PC-3 (cell line): Measurements from ENCODE around the gene SLC17A2. TPM values are rescaled to one million over a fixed set of nuclear protein-coding genes. Genes with fewer than 3 reads are reported as not detected.

Experiments used
- ATAC-seq: fragments of 200-7000 bp; cut with Tn5 transposase; 2 replicates; pipeline ENCODE4 v1.9.1; 2020; ENCODE audit warnings: mild to moderate bottlenecking, moderate library complexity
- BruUV-seq: library from RNA; stranded (reverse); fragments of 400-500 nt; replicated peaks from 2 replicates; lab custom pipeline; 2021; lab: Mats Ljungman, UMichigan
- CTCF ChIA-PET: fragments of 300-600 bp; sonication (Branson Sonifier 250); formaldehyde crosslinking; loops from one replicate; lab custom pipeline; 2022; ENCODE audit warnings: antibody characterized with exemption; lab: Charles Lee
- POLR2A ChIA-PET: fragments of 300-600 bp; sonication (Branson Sonifier 250); formaldehyde crosslinking; loops from one replicate; lab custom pipeline; 2022; ENCODE audit warnings: antibody characterized with exemption; ENCODE audit not compliant: unreplicated experiment; lab: Charles Lee
- DNase-seq: peaks from one replicate; pipeline ENCODE4 v3.0.0-alpha.2; 2015
- H2AFZ ChIP-seq: fragments of 300-600 bp; sonication (generic); 2 replicates; pipeline ENCODE4 v1.6.0; 2016; ENCODE audit warnings: antibody characterized with exemption, low read length
- H3F3A ChIP-seq: fragments of 300-600 bp; sonication (generic); one replicate; pipeline ENCODE4 v1.6.0; 2017; ENCODE audit warnings: antibody characterized with exemption, low read length, control low read depth, mild to moderate bottlenecking; ENCODE audit not compliant: unreplicated experiment
- H3K27ac ChIP-seq: fragments of 300-600 bp; sonication (generic); 2 replicates; pipeline ENCODE4 v1.5.1; 2016; ENCODE audit warnings: mild to moderate bottlenecking, low read length
- H3K27me3 ChIP-seq: fragments of 300-600 bp; sonication (generic); 2 replicates; pipeline ENCODE4 v1.6.1; 2016; ENCODE audit warnings: low read length, mixed read lengths
- H3K36me3 ChIP-seq: fragments of 300-600 bp; sonication (generic); 2 replicates; pipeline ENCODE4 v1.6.1; 2016; ENCODE audit warnings: low read depth, mixed run types, low read length, mixed read lengths
- H3K4me1 ChIP-seq: fragments of 300-600 bp; sonication (generic); 2 replicates; pipeline ENCODE4 v1.5.1; 2016; ENCODE audit warnings: low read length; ENCODE audit not compliant: insufficient read depth
- H3K4me2 ChIP-seq: fragments of 300-600 bp; sonication (generic); 2 replicates; pipeline ENCODE4 v1.6.0; 2016; ENCODE audit warnings: low read length
- H3K4me3 ChIP-seq: fragments of 300-600 bp; sonication (generic); 2 replicates; pipeline ENCODE4 v1.5.1; 2016; ENCODE audit warnings: mild to moderate bottlenecking, low read length, mixed read lengths
- H3K79me2 ChIP-seq: fragments of 300-600 bp; sonication (generic); 2 replicates; pipeline ENCODE4 v1.6.1; 2017; ENCODE audit warnings: low read length, mixed read lengths
- H3K9ac ChIP-seq: fragments of 300-600 bp; sonication (generic); 2 replicates; pipeline ENCODE4 v1.6.0; 2016; ENCODE audit warnings: mild to moderate bottlenecking, low read length
- H3K9me2 ChIP-seq: fragments of 300-600 bp; sonication (generic); replicated peaks from 2 replicates; pipeline ENCODE4 v1.6.1; 2016; ENCODE audit warnings: mixed run types, low read length, mixed read lengths
- H3K9me3 ChIP-seq: fragments of 300-600 bp; sonication (generic); 2 replicates; pipeline ENCODE4 v1.6.1; 2016; ENCODE audit warnings: low read length, mixed read lengths
- H4K20me1 ChIP-seq: fragments of 300-600 bp; sonication (generic); 2 replicates; pipeline ENCODE4 v1.6.1; 2016; ENCODE audit warnings: low read length, mixed read lengths
- EZH2 ChIP-seq: fragments of 300-600 bp; sonication (generic); IDR thresholded peaks from one replicate; pipeline ENCODE4 v1.6.1; 2017; ENCODE audit warnings: antibody characterized with exemption, mild to moderate bottlenecking, low read length; ENCODE audit not compliant: unreplicated experiment
- EZH2phosphoT487 ChIP-seq: fragments of 300-600 bp; sonication (generic); IDR thresholded peaks from 2 replicates; pipeline ENCODE4 v1.6.1; 2018; ENCODE audit warnings: mild to moderate bottlenecking, antibody characterized with exemption, low read length, borderline replicate concordance
- intact Hi-C: fragments of 100-400 bp; cut with micrococcal nuclease; formaldehyde crosslinking; loops from 2 replicates; pipeline ENCODE4 v1.9.0; 2023
- total RNA-seq: library from RNA; depleted of rRNA; stranded (reverse); fragments of >200 nt; gene quantifications from 2 replicates; pipeline ENCODE4 v1.2.3, GENCODE V29; 2014
- TF ChIP-seq, protein P1 (sequence below): fragments of 300-600 bp; sonication (generic); conservative IDR thresholded peaks from 2 replicates; pipeline ENCODE4 v1.5.1; 2017; ENCODE audit warnings: antibody characterized with exemption, low read depth, mild to moderate bottlenecking, low read length

SLC17A2 gene
- total RNA-seq, 1 experiment from 2014 or later = not detected

DNA sequence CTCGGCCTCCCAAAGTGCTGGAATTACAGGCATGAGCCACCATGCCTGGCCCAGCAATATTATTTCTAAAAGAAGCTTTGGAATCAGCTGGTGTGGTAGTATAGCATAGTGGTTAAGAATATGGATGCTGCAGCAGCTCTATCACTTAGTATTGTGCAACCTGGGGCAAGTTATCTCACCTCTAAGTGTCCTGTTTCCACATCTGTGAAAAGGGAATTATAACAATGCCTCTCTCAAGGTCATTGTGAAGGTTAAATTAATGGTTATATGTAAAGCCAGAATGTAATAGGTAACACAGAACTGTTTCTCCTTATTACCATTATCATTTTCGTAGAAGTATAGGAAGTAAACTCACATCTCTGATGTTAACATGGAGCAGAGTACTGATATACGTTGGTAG, 14.2 kb downstream of the SLC17A2 start:
- ChIA-PET POLR2A (no interaction called here), CTCF (no interaction called here)
- Histone ChIP-seq H3K27ac (no peak overlapping the region), H2AFZ (no peak overlapping the region), H3K9me2 (no peaks in the 10 kb centered on the region), H3K79me2 (no peaks in the 10 kb centered on the region), H3K36me3 (no peaks in the 10 kb centered on the region), H3K4me3 (no peak overlapping the region), H3K4me2 (no peak overlapping the region), H3K9ac (no peak overlapping the region), H4K20me1 (no peaks in the 10 kb centered on the region), H3K4me1 (no peaks in the 10 kb centered on the region), H3F3A (no peaks in the 10 kb centered on the region), H3K27me3 (peaks cover 16% of the 10 kb centered on the region; the same call in 1 of the 2 replicates), H3K9me3 (no peaks in the 10 kb centered on the region)
- intact Hi-C loops = no loop called here
- DNase-seq (no peak), ATAC-seq (no peak)
- TF ChIP-seq EZH2phosphoT487 (no peak), EZH2 (no peak)
- TF ChIP-seq, protein P1, sequence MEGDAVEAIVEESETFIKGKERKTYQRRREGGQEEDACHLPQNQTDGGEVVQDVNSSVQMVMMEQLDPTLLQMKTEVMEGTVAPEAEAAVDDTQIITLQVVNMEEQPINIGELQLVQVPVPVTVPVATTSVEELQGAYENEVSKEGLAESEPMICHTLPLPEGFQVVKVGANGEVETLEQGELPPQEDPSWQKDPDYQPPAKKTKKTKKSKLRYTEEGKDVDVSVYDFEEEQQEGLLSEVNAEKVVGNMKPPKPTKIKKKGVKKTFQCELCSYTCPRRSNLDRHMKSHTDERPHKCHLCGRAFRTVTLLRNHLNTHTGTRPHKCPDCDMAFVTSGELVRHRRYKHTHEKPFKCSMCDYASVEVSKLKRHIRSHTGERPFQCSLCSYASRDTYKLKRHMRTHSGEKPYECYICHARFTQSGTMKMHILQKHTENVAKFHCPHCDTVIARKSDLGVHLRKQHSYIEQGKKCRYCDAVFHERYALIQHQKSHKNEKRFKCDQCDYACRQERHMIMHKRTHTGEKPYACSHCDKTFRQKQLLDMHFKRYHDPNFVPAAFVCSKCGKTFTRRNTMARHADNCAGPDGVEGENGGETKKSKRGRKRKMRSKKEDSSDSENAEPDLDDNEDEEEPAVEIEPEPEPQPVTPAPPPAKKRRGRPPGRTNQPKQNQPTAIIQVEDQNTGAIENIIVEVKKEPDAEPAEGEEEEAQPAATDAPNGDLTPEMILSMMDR = no peak
- BruUV-seq = no TSS peak

DNA sequence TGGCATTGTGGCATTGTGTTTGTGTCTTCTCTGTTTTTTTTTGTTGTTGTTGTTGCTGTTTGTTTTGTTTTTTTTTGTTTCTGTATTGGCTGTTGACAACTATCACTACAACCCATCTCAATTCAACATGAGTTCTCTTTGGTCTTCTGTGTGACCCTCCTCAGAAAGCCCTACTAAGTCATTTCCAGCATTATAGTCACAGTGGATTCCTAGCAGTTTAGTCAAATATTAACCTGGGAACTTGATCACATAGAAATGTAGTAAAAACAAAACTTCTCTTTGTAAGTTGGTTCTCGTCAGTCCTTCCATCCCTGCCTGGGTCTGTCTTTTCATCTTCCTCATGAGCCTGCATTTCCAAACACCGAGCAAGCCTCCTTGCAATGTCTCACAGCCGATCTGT, 16.8 kb downstream of the SLC17A2 start:
- Histone ChIP-seq H3K9ac (no peak overlapping the region), H3K79me2 (no peaks in the 10 kb centered on the region), H4K20me1 (no peaks in the 10 kb centered on the region), H3F3A (no peaks in the 10 kb centered on the region), H3K27me3 (peaks cover 18% of the 10 kb centered on the region; the same call in 1 of the 2 replicates), H3K4me3 (no peak overlapping the region), H3K27ac (no peak overlapping the region), H3K4me2 (no peak overlapping the region), H3K9me2 (no peaks in the 10 kb centered on the region), H2AFZ (no peak overlapping the region), H3K36me3 (no peaks in the 10 kb centered on the region), H3K4me1 (no peaks in the 10 kb centered on the region), H3K9me3 (no peaks in the 10 kb centered on the region)
- intact Hi-C loops = no loop called here
- no peak for ATAC-seq
- TF ChIP-seq EZH2 = no peak
- TF ChIP-seq, protein P1 = no peak
- TF ChIP-seq EZH2phosphoT487 = no peak
- BruUV-seq = no TSS peak
- POLR2A ChIA-PET = no interaction called here
- CTCF ChIA-PET = no interaction called here
- no peak for DNase-seq

DNA sequence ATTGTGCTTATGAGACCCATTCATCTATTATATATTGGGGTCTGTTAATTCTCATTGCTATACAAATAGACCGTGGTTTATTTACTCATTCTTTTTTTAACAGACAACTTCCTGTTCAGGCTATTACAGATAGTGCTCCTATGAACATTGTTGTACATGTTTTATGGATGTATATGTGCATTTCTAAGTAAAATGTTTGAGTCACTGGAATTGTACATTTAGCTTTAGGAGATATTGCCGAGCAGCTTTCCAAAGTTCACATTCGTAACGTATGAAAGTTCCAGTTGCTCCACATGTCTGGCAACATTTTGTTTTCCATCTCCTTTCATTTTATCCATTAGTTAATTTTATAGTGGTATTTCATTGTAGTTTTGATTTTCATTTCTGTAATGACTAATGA, 19.1 kb downstream of the SLC17A2 start:
- Histone ChIP-seq H3K36me3 (no peaks in the 10 kb centered on the region), H3K4me3 (no peak overlapping the region), H3K9me3 (no peaks in the 10 kb centered on the region), H2AFZ (no peak overlapping the region), H3K27me3 (peaks cover 33% of the 10 kb centered on the region), H4K20me1 (0 out of 2 replicates have a peak, but pooled peaks cover 3% of the 10 kb centered on the region), H3K9ac (no peak overlapping the region), H3K79me2 (no peaks in the 10 kb centered on the region), H3F3A (no peaks in the 10 kb centered on the region), H3K4me2 (no peak overlapping the region), H3K27ac (no peak overlapping the region), H3K9me2 (no peaks in the 10 kb centered on the region), H3K4me1 (no peaks in the 10 kb centered on the region)
- CTCF ChIA-PET = no interaction called here
- ATAC-seq = no peak
- intact Hi-C loops = no loop called here
- POLR2A ChIA-PET = no interaction called here
- DNase-seq = no peak
- TF ChIP-seq, protein P1 = no peak
- TF ChIP-seq EZH2 (no peak), EZH2phosphoT487 (no peak)
- no TSS peak for BruUV-seq
